Endothelial cell of umbilical vein (primary cell): ENCODE data around the gene CFAP100.

Source experiments
- CTCF ChIP-seq, 2 donors: IDR thresholded peaks; 1 replicate in 1 of 2; 2 replicates in 1 of 2; pipeline ENCODE4 v1.5.1; 2011; ENCODE audit warnings: low read length in 2 of 2, mild to moderate bottlenecking in 2 of 2, moderate library complexity in 2 of 2, control low read depth in 1 of 2, inconsistent platforms in 1 of 2, low read depth in 1 of 2; ENCODE audit not compliant: insufficient read depth in 1 of 2; ENCODE audit errors: extremely low read depth in 1 of 2
- EZH2 ChIP-seq: IDR thresholded peaks from 2 replicates; pipeline ENCODE4 v1.6.1; 2012; ENCODE audit warnings: borderline replicate concordance, low read depth, mild to moderate bottlenecking, moderate library complexity, low read length, inconsistent platforms; ENCODE audit not compliant: severe bottlenecking
- POLR2AphosphoS5 ChIP-seq: IDR thresholded peaks from 2 replicates; pipeline ENCODE4 v1.6.1; 2012; ENCODE audit warnings: low read depth, mild to moderate bottlenecking, control low read depth, low read length, moderate library complexity; ENCODE audit not compliant: insufficient read depth

GRCh38 chr3:126414961-126415660, 20.4 kb downstream of the CFAP100 start:
- TF ChIP-seq CTCF (IDR thresholded peaks at IDR 0.05; ENCODE audit: extremely low read depth in 1 of 2, insufficient read depth in 1 of 2, low read depth in 1 of 2, low read length in 2 of 2) (no peak), POLR2AphosphoS5 (no peak), EZH2 (no peak)
